ENCODE data around the gene S100Z. TPM values are rescaled to one million over a fixed set of nuclear protein-coding genes. Genes with fewer than 3 reads are reported as not detected.

S100Z gene
- total and polyA plus RNA-seq, 9 of the 15 experiments (the other 6 are each of a cell fraction or from before 2014, with no cell fraction given), result 0.15 to 0.42 (median 0.20) TPM; not detected in 6

DNA sequence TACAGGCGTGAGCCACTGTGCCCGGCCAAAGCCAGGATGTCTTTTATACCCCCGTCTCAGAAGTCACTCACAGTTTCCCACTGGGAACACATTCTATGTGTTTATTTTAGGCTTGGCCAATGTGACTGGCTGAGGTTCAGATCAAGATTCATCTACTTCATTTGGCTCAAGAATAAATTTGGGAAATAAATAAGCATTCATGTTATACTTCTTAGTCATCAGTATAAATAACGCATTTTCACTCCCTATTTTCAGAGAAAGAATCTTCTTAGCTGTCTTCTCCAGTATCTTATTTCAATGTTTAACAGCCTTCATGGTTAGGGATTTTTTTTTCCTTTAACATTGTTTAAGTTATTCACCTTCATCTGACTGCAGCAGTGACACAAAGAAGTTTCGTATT is 11.8 kb downstream of the S100Z start:
- Histone ChIP-seq H3K9me1 (ENCODE audit: control insufficient read depth, insufficient read depth, low read length) (no peaks in the 10 kb centered on the region), H2AFZ (ENCODE audit: low read depth, low read length) (no peak overlapping the region), H3K4me3 (no peak overlapping the region), H3K27me3 (ENCODE audit: control insufficient read depth in 2 of 2, insufficient read depth in 2 of 2, low read length in 2 of 2) (no peaks in the 10 kb centered on the region), H3K27ac (ENCODE audit: extremely low read depth, low read depth, low read length) (no peak overlapping the region), H4K20me1 (replicated peaks; ENCODE audit: control insufficient read depth, insufficient read depth, low read length) (no peaks in the 10 kb centered on the region), H3K79me2 (ENCODE audit: control insufficient read depth, insufficient read depth, low read length) (no peaks in the 10 kb centered on the region), H3K9ac (ENCODE audit: insufficient read depth in 1 of 2, low read depth in 2 of 2, low read length in 2 of 2) (no peak overlapping the region), H3K4me2 (ENCODE audit: insufficient read depth, low read length) (no peak overlapping the region), H3K9me3 (replicated peaks; ENCODE audit: control insufficient read depth, insufficient read depth, low read depth, low read length) (no peaks in the 10 kb centered on the region), H3K4me1 (replicated peaks in 1 of 2; ENCODE audit: control insufficient read depth in 2 of 2, insufficient read depth in 2 of 2, low read length in 2 of 2) (peaks cover 3 to 5% of the 10 kb centered on the region in 2 experiments; a peak in 4 of 5 replicates), H3K36me3 (ENCODE audit: control insufficient read depth, insufficient read depth, low read length) (no peaks in the 10 kb centered on the region)
- CTCF ChIA-PET (ENCODE audit: low intra/inter-chr PET ratio), result no interaction called here
- 67% methylated on average over 4 of the region's 5 CpGs for WGBS (ENCODE audit: insufficient coverage, low coverage, missing lambda C conversion rate)
- FAIRE-seq (no peak), ATAC-seq (no peak), DNase-seq (ENCODE audit: extremely low read depth in 1 of 4, low spot score in 3 of 4) (no peak)
- intact Hi-C loops (cut with micrococcal nuclease) (loop anchor here (5.0 kb wide), 1 partner anchor 259 kb away; no protein-coding TSS in a partner anchor), in situ Hi-C loops (cut with MboI) (no loop called here)
- POLR2A ChIA-PET, result interaction anchor here (0.6 kb wide), 1 partner anchor 10 kb away, joined by 3 read pairs; no protein-coding TSS in a partner anchor
- BruUV-seq (replicated peaks), result no TSS peak
- no peak for TF ChIP-seq ZNF780A (CRISPR knock-in tag; IDR thresholded peaks at IDR 0.05)
- no peak for TF ChIP-seq CEBPZ (IDR thresholded peaks at IDR 0.05; ENCODE audit: borderline replicate concordance, low read depth, low read length)
- TF ChIP-seq ZNF589 (CRISPR knock-in tag; IDR thresholded peaks at IDR 0.05; ENCODE audit: low read depth), result no peak
- TF ChIP-seq PKNOX1 (IDR thresholded peaks at IDR 0.05), result no peak
- no peak for TF ChIP-seq HDAC6 (IDR thresholded peaks at IDR 0.05; ENCODE audit: low read depth, low read length)
- TF ChIP-seq DACH1 (IDR thresholded peaks at IDR 0.05; ENCODE audit: partially characterized antibody), result no peak
- no peak for TF ChIP-seq RFX5 (IDR thresholded peaks at IDR 0.05; ENCODE audit: low read depth, low read length)
- no peak for TF ChIP-seq CREBBP (IDR thresholded peaks at IDR 0.05; ENCODE audit: low read depth, low read length)
- TF ChIP-seq TCFL5 (CRISPR knock-in tag; conservative IDR thresholded peaks at IDR 0.05), result no peak
- TF ChIP-seq ZBED1 (IDR thresholded peaks at IDR 0.05), result no peak
- no peak for TF ChIP-seq SMAD2 (IDR thresholded peaks at IDR 0.05; ENCODE audit: low read depth, low read length)
- no peak for TF ChIP-seq MAZ (CRISPR knock-in tag; conservative IDR thresholded peaks at IDR 0.05 in 1 of 2, IDR thresholded peaks at IDR 0.05 in 1 of 2)
- no peak for TF ChIP-seq USF2 (CRISPR knock-in tag; IDR thresholded peaks at IDR 0.05)
- TF ChIP-seq, protein P1, sequence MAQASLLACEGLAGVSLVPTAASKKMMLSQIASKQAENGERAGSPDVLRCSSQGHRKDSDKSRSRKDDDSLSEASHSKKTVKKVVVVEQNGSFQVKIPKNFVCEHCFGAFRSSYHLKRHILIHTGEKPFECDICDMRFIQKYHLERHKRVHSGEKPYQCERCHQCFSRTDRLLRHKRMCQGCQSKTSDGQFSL (CRISPR knock-in tag; IDR thresholded peaks at IDR 0.05), result no peak
- TF ChIP-seq, protein P1 (tag; IDR thresholded peaks at IDR 0.05), result no peak
